Liver (tissue), 9 donors: Measurements from ENCODE around the gene PPP1R16B. TPM values are rescaled to one million over a fixed set of nuclear protein-coding genes. Genes with fewer than 3 reads are reported as not detected.

Source experiments
- DNase-seq: peaks from one replicate; pipeline ENCODE4 v3.0.0-alpha.2; 2017; ENCODE audit warnings: low spot score
- H3K27ac ChIP-seq, 2 donors: one replicate each; pipeline ENCODE4 v1.7.0; 2013; ENCODE audit warnings: inconsistent platforms in 2 of 2, low read length in 2 of 2, control low read depth in 1 of 2, low read depth in 1 of 2, mild to moderate bottlenecking in 1 of 2
- H3K27me3 ChIP-seq, 4 donors: one replicate each; pipeline versions ENCODE4 v1.6.1 to v1.7.0; 2013; ENCODE audit warnings: low read length in 3 of 4, inconsistent platforms in 1 of 4, mild to moderate bottlenecking in 1 of 4, moderate library complexity in 1 of 4; ENCODE audit not compliant: control insufficient read depth in 4 of 4, insufficient read depth in 4 of 4
- H3K36me3 ChIP-seq, 4 donors: one replicate each; pipeline versions ENCODE4 v1.6.1 to v1.7.0; 2013; ENCODE audit warnings: low read length in 3 of 4, mild to moderate bottlenecking in 3 of 4, low read depth in 1 of 4, moderate library complexity in 1 of 4; ENCODE audit not compliant: control insufficient read depth in 4 of 4, insufficient read depth in 3 of 4
- H3K4me1 ChIP-seq, 4 donors: one replicate each; pipeline versions ENCODE4 v1.6.1 to v1.7.0; 2013; ENCODE audit warnings: low read length in 3 of 4, mild to moderate bottlenecking in 3 of 4, moderate library complexity in 1 of 4; ENCODE audit not compliant: control insufficient read depth in 4 of 4, insufficient read depth in 4 of 4
- H3K4me3 ChIP-seq, 3 donors: one replicate each; pipeline versions ENCODE4 v1.6.1 to v1.7.0; 2013; ENCODE audit warnings: low read length in 3 of 3, control low read depth in 1 of 3, low read depth in 1 of 3, mild to moderate bottlenecking in 1 of 3
- H3K9ac ChIP-seq, 2 donors: one replicate each; pipeline ENCODE4 v1.7.0; 2013; ENCODE audit warnings: low read length in 2 of 2, mild to moderate bottlenecking in 2 of 2, moderate library complexity in 2 of 2, control low read depth in 1 of 2, low read depth in 1 of 2
- H3K9me3 ChIP-seq, 4 donors: one replicate each; pipeline versions ENCODE4 v1.6.1 to v1.7.0; 2013; ENCODE audit warnings: low read length in 3 of 4; ENCODE audit not compliant: control insufficient read depth in 4 of 4
- CTCF ChIP-seq: fragments of 150-350 bp; IDR thresholded peaks from 2 replicates; pipeline ENCODE4 v1.5.1; 2017; ENCODE audit warnings: improper control_type of control experiment, low read depth, low read length; ENCODE audit not compliant: missing input control
- EGR1 ChIP-seq, 2 donors: IDR thresholded peaks; 2 replicates each; pipeline ENCODE4 v1.6.1; 2016 to 2018; ENCODE audit warnings: antibody characterized with exemption in 2 of 2, low read depth in 2 of 2
- FOXA1 ChIP-seq: IDR thresholded peaks from 2 replicates; pipeline ENCODE4 v1.6.1; 2016; ENCODE audit warnings: antibody characterized with exemption
- FOXA2 ChIP-seq: IDR thresholded peaks from 2 replicates; pipeline ENCODE4 v1.6.1; 2016; ENCODE audit warnings: antibody characterized with exemption
- GABPA ChIP-seq, 2 donors: IDR thresholded peaks in 1 of 2; conservative IDR thresholded peaks in 1 of 2; 2 replicates each; pipeline ENCODE4 v1.6.1; 2016; ENCODE audit warnings: antibody characterized with exemption in 2 of 2, mild to moderate bottlenecking in 1 of 2, moderate library complexity in 1 of 2
- HNF4G ChIP-seq: IDR thresholded peaks from 2 replicates; pipeline ENCODE4 v1.6.1; 2016; ENCODE audit warnings: antibody characterized with exemption
- JUND ChIP-seq, 2 donors: IDR thresholded peaks; 2 replicates each; pipeline ENCODE4 v1.6.1; 2016; ENCODE audit warnings: antibody characterized with exemption in 2 of 2
- RAD21 ChIP-seq, 2 donors: IDR thresholded peaks; 2 replicates each; pipeline ENCODE4 v1.6.1; 2016; ENCODE audit warnings: antibody characterized with exemption in 2 of 2, mild to moderate bottlenecking in 2 of 2
- RXRA ChIP-seq, 2 donors: IDR thresholded peaks; 2 replicates each; pipeline ENCODE4 v1.6.1; 2017 to 2018; ENCODE audit warnings: antibody characterized with exemption in 2 of 2, mild to moderate bottlenecking in 1 of 2
- SP1 ChIP-seq: IDR thresholded peaks from 2 replicates; pipeline ENCODE4 v1.6.1; 2018; ENCODE audit warnings: antibody characterized with exemption, mild to moderate bottlenecking
- YY1 ChIP-seq: IDR thresholded peaks from 2 replicates; pipeline ENCODE4 v1.6.1; 2016; ENCODE audit warnings: antibody characterized with exemption, mild to moderate bottlenecking
- WGBS: extraction: QIAGEN DNeasy Blood & Tissue Kit; methylation state at CpG from one replicate; pipeline ENCODE4 v1.1.7; 2013; 5-methylcytosine and 5-hydroxymethylcytosine counted together
- polyA plus RNA-seq, 2 donors: library from polyadenylated mRNA; stranded (reverse) in 1 of 2; unstranded in 1 of 2; fragments of 200-250 nt in 1 of 2; fragments of >200 nt in 1 of 2; fragmentation: Nextera tagmentation in 1 of 2; extraction: Ambion mirVana in 1 of 2; gene quantifications; one replicate each; pipeline versions ENCODE4 v1.2.1 to v1.2.3, GENCODE V29; 2013 to 2015
- total RNA-seq, 2 donors: library from RNA; depleted of rRNA; stranded (reverse); fragments of >200 nt; gene quantifications; one replicate each; pipeline ENCODE4 v1.2.3, GENCODE V29; 2014
- TF ChIP-seq, protein P1 (sequence below): IDR thresholded peaks from 2 replicates; pipeline ENCODE4 v1.6.1; 2016; ENCODE audit warnings: antibody characterized with exemption
- TF ChIP-seq, protein P2 (sequence below): IDR thresholded peaks from 2 replicates; pipeline ENCODE4 v1.6.1; 2016; ENCODE audit warnings: antibody characterized with exemption
- TF ChIP-seq, protein P3 (sequence below): IDR thresholded peaks from 2 replicates; pipeline ENCODE4 v1.6.1; 2016; ENCODE audit warnings: antibody characterized with exemption, mild to moderate bottlenecking
- donor health status: healthy.
- donor health status: healthy.
- donor health status: healthy.
- donor health status: healthy.
- donor health status: healthy.

Gene PPP1R16B
- total and polyA plus RNA-seq, 4 donors, result 0.84 to 5.7 (median 1.2) TPM

GRCh38 chr20:38937978-38938473 is 132.5 kb downstream of the PPP1R16B start:
- Histone ChIP-seq H3K9ac (no peak overlapping the region), H3K9me3 (no peaks in the 10 kb centered on the region), H3K4me3 (no peak overlapping the region), H3K36me3 (no peaks in the 10 kb centered on the region), H3K27me3 (no peaks in the 10 kb centered on the region), H3K4me1 (no peaks in the 10 kb centered on the region), H3K27ac (no peak overlapping the region)
- TF ChIP-seq EGR1 (IDR thresholded peaks at IDR 0.05; ENCODE audit: low read depth in 2 of 2) (no peak), GABPA (IDR thresholded peaks at IDR 0.05 in 1 of 2, conservative IDR thresholded peaks at IDR 0.05 in 1 of 2) (no peak), SP1 (no peak), FOXA2 (no peak), CTCF (no peak), JUND (IDR thresholded peaks at IDR 0.05) (no peak), RAD21 (IDR thresholded peaks at IDR 0.05) (no peak), YY1 (no peak), HNF4G (no peak), RXRA (IDR thresholded peaks at IDR 0.05) (no peak)
- TF ChIP-seq, protein P1, sequence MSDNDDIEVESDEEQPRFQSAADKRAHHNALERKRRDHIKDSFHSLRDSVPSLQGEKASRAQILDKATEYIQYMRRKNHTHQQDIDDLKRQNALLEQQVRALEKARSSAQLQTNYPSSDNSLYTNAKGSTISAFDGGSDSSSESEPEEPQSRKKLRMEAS, result no peak
- TF ChIP-seq, protein P2, sequence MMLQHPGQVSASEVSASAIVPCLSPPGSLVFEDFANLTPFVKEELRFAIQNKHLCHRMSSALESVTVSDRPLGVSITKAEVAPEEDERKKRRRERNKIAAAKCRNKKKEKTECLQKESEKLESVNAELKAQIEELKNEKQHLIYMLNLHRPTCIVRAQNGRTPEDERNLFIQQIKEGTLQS, result no peak
- TF ChIP-seq, protein P3, sequence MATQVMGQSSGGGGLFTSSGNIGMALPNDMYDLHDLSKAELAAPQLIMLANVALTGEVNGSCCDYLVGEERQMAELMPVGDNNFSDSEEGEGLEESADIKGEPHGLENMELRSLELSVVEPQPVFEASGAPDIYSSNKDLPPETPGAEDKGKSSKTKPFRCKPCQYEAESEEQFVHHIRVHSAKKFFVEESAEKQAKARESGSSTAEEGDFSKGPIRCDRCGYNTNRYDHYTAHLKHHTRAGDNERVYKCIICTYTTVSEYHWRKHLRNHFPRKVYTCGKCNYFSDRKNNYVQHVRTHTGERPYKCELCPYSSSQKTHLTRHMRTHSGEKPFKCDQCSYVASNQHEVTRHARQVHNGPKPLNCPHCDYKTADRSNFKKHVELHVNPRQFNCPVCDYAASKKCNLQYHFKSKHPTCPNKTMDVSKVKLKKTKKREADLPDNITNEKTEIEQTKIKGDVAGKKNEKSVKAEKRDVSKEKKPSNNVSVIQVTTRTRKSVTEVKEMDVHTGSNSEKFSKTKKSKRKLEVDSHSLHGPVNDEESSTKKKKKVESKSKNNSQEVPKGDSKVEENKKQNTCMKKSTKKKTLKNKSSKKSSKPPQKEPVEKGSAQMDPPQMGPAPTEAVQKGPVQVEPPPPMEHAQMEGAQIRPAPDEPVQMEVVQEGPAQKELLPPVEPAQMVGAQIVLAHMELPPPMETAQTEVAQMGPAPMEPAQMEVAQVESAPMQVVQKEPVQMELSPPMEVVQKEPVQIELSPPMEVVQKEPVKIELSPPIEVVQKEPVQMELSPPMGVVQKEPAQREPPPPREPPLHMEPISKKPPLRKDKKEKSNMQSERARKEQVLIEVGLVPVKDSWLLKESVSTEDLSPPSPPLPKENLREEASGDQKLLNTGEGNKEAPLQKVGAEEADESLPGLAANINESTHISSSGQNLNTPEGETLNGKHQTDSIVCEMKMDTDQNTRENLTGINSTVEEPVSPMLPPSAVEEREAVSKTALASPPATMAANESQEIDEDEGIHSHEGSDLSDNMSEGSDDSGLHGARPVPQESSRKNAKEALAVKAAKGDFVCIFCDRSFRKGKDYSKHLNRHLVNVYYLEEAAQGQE, result no peak
- 97% methylated on average over 7 of the region's 7 CpGs for WGBS
- DNase-seq, result no peak

DNA sequence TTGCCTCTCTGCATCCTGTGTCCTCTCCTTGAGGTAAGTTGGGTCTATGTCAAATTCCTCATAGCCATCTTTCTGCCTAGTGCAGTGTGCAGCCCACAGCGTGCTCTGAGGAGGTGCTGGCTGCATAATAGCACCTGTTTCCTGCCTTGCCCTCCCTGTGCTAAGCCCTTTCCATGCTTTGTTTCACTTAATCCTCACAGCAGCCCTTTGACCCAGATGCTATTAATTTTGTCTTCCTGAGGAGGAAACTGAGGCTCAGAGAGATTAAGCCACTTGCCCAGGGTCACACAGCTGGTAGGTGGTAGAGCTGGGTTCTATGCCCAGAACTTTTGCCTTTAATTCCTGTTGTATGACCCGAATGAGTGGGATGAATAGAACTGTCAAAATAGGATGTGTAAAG is 134.2 kb downstream of the PPP1R16B start:
- Histone ChIP-seq H3K9ac (no peak overlapping the region), H3K4me1 (no peaks in the 10 kb centered on the region), H3K36me3 (no peaks in the 10 kb centered on the region), H3K27ac (no peak overlapping the region), H3K27me3 (no peaks in the 10 kb centered on the region), H3K9me3 (no peaks in the 10 kb centered on the region), H3K4me3 (no peak overlapping the region)
- WGBS, result 92% methylated on average over 2 of the region's 2 CpGs
- no peak for DNase-seq
- TF ChIP-seq SP1 (no peak), FOXA1 (no peak), RAD21 (IDR thresholded peaks at IDR 0.05) (no peak), YY1 (no peak), HNF4G (no peak)
